OCI-LY7 (cell line): Measurements from ENCODE around the gene THEM5.

Source experiments
- EZH2phosphoT487 ChIP-seq: fragments of 200-600 bp; sonication (generic); IDR thresholded peaks from 2 replicates; pipeline ENCODE4 v1.6.1; 2018; ENCODE audit warnings: low read depth, borderline replicate concordance, mild to moderate bottlenecking, mixed run types, antibody characterized with exemption, low read length, moderate library complexity, mixed read lengths
- TF ChIP-seq, protein P1 (sequence below): fragments of 200-600 bp; sonication (generic); conservative IDR thresholded peaks from 2 replicates; pipeline ENCODE4 v1.5.1; 2014; ENCODE audit warnings: mild to moderate bottlenecking, antibody characterized with exemption, low read length, moderate library complexity, mixed read lengths

DNA sequence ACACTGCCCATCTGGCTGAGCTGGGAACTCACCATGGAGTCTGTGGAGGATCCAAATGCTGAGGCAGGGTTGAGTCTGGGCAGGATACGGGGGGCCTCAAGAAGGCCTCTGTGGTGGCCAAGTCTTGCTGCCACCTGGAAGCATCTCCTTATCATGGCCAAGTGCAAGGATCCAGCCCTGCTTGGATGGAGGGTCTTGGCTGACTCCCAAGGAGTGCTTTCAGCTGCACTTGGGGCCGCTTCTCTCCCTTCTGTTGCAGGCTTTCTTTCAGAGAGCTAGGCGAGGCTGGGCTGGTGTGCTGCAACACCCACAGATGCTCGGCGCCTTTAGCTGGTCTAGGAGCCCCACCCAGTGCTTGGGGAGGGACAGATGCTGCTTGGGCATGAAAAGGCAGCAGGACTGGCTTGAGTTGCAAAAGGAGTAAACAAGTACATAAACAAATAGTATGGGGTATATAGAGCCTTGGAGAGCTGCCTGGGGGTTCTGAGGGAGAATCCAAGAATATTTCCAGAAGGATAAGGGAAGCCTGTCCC, at the start of gene THEM5:
- TF ChIP-seq, protein P1, sequence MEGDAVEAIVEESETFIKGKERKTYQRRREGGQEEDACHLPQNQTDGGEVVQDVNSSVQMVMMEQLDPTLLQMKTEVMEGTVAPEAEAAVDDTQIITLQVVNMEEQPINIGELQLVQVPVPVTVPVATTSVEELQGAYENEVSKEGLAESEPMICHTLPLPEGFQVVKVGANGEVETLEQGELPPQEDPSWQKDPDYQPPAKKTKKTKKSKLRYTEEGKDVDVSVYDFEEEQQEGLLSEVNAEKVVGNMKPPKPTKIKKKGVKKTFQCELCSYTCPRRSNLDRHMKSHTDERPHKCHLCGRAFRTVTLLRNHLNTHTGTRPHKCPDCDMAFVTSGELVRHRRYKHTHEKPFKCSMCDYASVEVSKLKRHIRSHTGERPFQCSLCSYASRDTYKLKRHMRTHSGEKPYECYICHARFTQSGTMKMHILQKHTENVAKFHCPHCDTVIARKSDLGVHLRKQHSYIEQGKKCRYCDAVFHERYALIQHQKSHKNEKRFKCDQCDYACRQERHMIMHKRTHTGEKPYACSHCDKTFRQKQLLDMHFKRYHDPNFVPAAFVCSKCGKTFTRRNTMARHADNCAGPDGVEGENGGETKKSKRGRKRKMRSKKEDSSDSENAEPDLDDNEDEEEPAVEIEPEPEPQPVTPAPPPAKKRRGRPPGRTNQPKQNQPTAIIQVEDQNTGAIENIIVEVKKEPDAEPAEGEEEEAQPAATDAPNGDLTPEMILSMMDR, result 0 out of 2 replicates have a peak, but pooled peaks have one; percentile 21
- no peak for TF ChIP-seq EZH2phosphoT487
